Epithelial cell of prostate (primary cell): ENCODE results near the gene HNRNPA0.

Experiments used
- DNase-seq: peaks from one replicate; pipeline ENCODE4 v3.0.0-alpha.2; 2011; ENCODE audit warnings: low read depth, low spot score
- H3K27ac ChIP-seq: fragments of 450-650 bp; 2 replicates; pipeline ENCODE4 v1.5.1; 2017; ENCODE audit warnings: mild to moderate bottlenecking

HNRNPA0 gene

DNA sequence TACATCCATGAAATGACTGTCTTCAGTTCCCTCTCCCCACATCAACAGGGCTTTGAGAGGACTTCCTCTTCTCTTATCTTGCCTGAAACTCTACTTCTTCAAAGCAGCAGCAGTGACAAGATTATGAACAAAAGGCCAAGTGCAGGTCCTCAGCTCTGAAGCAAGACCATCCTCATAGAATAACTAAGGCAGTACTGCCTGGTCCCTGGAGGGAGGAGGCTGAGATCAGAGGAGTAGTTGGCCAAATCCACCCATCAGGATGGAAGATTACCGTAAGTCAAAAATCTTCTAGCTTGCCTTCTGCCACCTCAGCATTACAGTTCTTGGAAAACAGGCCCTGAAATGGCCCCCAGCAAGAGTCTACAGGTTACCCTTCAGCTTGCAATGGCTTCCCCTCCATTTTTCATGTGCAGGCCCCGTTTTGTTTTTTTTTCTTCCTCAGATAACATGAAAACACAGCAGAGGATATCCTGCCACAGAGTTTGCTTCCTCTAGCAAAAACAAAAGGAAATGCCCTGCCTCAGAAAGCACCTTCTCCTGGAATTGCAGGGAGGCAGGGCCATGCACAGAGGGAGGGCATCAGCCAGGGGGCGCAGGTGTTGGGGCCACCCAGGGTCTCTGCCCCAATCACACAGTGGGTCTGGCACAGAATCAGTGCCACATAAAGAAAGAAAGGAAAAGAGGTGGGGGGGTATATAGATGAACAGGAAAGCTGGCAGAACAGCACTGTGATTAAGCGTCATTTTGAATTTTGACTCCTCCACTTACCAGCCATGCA lies 58.3 kb downstream of the HNRNPA0 start:
- DNase-seq = no peak
- H3K27ac ChIP-seq = no peak overlapping the region
